Measurements from ENCODE around the gene ANXA10. TPM values are rescaled to one million over a fixed set of nuclear protein-coding genes. Genes with fewer than 3 reads are reported as not detected.
"Not testable (repeated sequence)": the region's sequence is repeated elsewhere in the genome, so short reads cannot be mapped to it uniquely, and the experiment has no call there.

The ANXA10 gene
- total and polyA plus RNA-seq, 8 donors: 2.5 to 17.1 (median 8.5) TPM

GRCh38 chr4:168101026-168101425 lies 8.7 kb downstream of the ANXA10 start:
- TF ChIP-seq, protein P1, sequence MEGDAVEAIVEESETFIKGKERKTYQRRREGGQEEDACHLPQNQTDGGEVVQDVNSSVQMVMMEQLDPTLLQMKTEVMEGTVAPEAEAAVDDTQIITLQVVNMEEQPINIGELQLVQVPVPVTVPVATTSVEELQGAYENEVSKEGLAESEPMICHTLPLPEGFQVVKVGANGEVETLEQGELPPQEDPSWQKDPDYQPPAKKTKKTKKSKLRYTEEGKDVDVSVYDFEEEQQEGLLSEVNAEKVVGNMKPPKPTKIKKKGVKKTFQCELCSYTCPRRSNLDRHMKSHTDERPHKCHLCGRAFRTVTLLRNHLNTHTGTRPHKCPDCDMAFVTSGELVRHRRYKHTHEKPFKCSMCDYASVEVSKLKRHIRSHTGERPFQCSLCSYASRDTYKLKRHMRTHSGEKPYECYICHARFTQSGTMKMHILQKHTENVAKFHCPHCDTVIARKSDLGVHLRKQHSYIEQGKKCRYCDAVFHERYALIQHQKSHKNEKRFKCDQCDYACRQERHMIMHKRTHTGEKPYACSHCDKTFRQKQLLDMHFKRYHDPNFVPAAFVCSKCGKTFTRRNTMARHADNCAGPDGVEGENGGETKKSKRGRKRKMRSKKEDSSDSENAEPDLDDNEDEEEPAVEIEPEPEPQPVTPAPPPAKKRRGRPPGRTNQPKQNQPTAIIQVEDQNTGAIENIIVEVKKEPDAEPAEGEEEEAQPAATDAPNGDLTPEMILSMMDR (IDR thresholded peaks at IDR 0.05): no peak
- Histone ChIP-seq H3K36me3 (no peaks in the 10 kb centered on the region), H3K4me1 (no peaks in the 10 kb centered on the region), H3K27ac (no peak overlapping the region), H3K9me3 (no peaks in the 10 kb centered on the region), H3K27me3 (no peaks in the 10 kb centered on the region), H3K4me3 (no peak overlapping the region)
- DNase-seq: no peak
- intact Hi-C loops (cut with DNase I): no loop called here
- WGBS, 2 donors: 96 to 99% methylated on average over 1 of the region's 1 CpG
- no peak for ATAC-seq
- FAIRE-seq: no peak

- intact Hi-C loops (cut with DNase I): no loop called here
- DNase-seq (no peak), FAIRE-seq (no peak), ATAC-seq (no peak)
- no peaks in the 10 kb centered on the region for H3K4me1 ChIP-seq
- TF ChIP-seq, protein P1 (IDR thresholded peaks at IDR 0.05): no peak
- 89 to 93% methylated on average over 3 of the region's 3 CpGs for WGBS, 2 donors
- H3K9me3 ChIP-seq: no peaks in the 10 kb centered on the region
- no peaks in the 10 kb centered on the region for H3K36me3 ChIP-seq
- H3K4me3 ChIP-seq: no peak overlapping the region
- H3K27ac ChIP-seq: no peak overlapping the region
- no peaks in the 10 kb centered on the region for H3K27me3 ChIP-seq
Observed at GRCh38 chr4:168102403-168102802, 10.1 kb downstream of the ANXA10 start.

GRCh38 chr4:168109527-168109926 lies 17.2 kb downstream of the ANXA10 start:
- no peaks in the 10 kb centered on the region for H3K9me3 ChIP-seq
- intact Hi-C loops (cut with DNase I): no loop called here
- no peaks in the 10 kb centered on the region for H3K27me3 ChIP-seq
- H3K4me1 ChIP-seq: no peaks in the 10 kb centered on the region
- H3K4me3 ChIP-seq: no peak overlapping the region
- no peak overlapping the region for H3K27ac ChIP-seq
- no peak for DNase-seq
- no peak for ATAC-seq
- TF ChIP-seq, protein P1 (IDR thresholded peaks at IDR 0.05): no peak
- H3K36me3 ChIP-seq: no peaks in the 10 kb centered on the region
- no peak for FAIRE-seq

DNA sequence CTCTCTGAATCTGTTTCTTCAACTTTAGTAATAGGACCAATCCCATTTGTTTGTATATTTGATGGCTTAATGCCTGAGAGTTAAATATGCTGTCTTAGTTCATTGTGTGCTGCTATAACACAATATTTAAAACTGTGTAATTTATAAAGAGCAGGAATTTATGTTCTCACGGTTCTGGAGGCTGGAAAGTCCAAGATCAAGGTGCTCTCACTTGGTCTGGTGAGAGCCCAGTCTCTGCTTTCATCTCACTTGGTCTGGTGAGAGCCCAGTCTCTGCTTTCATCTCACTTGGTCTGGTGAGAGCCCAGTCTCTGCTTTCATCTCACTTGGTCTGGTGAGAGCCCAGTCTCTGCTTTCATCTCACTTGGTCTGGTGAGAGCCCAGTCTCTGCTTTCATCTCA lies 20.7 kb downstream of the ANXA10 start:
- ATAC-seq; H3K4me1 ChIP-seq; H3K9me3 ChIP-seq; H3K27ac ChIP-seq; H3K27me3 ChIP-seq; H3K4me3 ChIP-seq; DNase-seq; H3K36me3 ChIP-seq; FAIRE-seq; intact Hi-C loops (cut with DNase I): not testable (repeated sequence)
- 66 to 79% methylated on average over 1 of the region's 1 CpG for WGBS, 2 donors

- intact Hi-C loops (cut with DNase I): no loop called here
- Histone ChIP-seq H3K4me3 (no peak overlapping the region), H3K27me3 (no peaks in the 10 kb centered on the region), H3K27ac (no peak overlapping the region), H3K4me1 (no peaks in the 10 kb centered on the region), H3K36me3 (no peaks in the 10 kb centered on the region), H3K9me3 (no peaks in the 10 kb centered on the region)
- FAIRE-seq: no peak
- no peak for DNase-seq
- TF ChIP-seq, protein P1 (IDR thresholded peaks at IDR 0.05): no peak
- 85 to 95% methylated on average over 1 of the region's 1 CpG for WGBS, 2 donors
- ATAC-seq: no peak
Observed at GRCh38 chr4:168118116-168118655, 25.8 kb downstream of the ANXA10 start.

Data from pancreas (tissue), 10 donors.